Forelimb muscle (tissue), 1 donor: ENCODE data around the gene E2F8. TPM values are rescaled to one million over a fixed set of nuclear protein-coding genes. Genes with fewer than 3 reads are reported as not detected.

Experiments
- DNase-seq: peaks from one replicate; pipeline ENCODE4 v3.0.0-alpha.2; 2013; ENCODE audit warnings: low read depth
- polyA plus RNA-seq: library from polyadenylated mRNA; unstranded; fragments of 120-200 nt; gene quantifications from one replicate; pipeline ENCODE4 v1.2.1, GENCODE V29; 2013; ENCODE audit not compliant: insufficient read length

The E2F8 gene
- polyA plus RNA-seq, 1 donor: 22.4 TPM

DNA sequence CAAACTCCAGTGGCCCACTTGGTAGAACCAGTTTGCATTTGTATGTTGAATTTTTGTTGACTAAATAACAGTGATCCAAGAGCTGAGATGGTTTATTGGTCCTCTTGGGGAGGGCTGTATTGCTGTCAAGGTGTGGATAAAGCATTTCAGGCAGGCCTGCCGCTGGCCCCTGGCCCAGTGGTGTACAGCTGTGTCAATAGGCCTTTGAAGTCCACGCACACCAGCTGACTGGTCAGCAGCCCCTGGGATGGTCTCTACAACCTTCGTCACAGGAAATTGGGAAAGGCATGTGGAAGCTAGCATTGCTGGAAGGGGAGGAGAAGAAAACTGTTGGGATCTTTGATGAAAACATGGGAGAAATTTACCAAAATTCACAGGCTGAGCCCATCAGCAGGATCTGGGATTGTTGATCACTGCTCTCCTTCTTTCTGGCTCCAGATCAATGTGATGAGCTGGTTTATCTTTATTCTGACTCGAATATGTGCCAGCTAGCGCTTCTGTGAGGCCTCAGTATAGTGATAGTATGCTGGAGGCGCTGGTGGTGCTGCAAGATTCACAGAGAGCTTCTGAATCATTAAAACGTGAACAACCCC is 12.5 kb upstream of the E2F8 start:
- DNase-seq: no peak

DNA sequence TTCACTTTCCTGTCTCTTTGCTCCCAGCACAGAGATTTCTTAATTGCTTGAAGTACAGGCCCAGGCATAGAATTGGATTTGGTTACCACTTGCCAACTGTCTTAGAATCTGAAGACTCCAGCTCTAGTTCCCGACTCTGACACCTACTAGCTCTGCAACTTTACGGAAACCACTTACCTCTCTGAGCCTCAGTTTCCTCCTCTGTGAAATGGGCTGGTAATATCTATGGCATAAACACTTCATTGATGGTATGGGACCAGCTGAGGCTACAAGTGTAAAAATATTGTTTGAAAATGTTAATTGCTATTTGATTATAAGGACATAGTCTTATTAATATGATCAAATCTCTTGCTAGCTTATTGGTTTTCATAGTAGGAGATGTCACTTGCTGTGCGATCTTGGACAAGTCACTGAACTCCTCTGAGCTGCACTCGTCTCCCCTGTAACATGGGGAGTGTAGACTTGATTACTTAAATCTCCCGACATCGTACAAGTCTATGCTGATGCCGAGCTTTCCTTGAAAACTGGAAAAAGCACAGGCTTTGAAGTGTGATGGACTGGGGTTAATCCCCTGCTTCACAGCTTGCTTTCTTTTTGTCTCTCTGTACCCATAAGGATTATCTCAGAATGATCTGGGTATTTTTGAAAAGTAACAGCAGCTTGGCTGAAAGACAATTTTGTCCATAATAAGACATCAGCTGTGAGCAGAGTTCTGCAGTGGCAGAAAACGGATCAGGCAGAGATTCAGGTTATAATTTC is 11.8 kb upstream of the E2F8 start:
- DNase-seq: no peak

DNA sequence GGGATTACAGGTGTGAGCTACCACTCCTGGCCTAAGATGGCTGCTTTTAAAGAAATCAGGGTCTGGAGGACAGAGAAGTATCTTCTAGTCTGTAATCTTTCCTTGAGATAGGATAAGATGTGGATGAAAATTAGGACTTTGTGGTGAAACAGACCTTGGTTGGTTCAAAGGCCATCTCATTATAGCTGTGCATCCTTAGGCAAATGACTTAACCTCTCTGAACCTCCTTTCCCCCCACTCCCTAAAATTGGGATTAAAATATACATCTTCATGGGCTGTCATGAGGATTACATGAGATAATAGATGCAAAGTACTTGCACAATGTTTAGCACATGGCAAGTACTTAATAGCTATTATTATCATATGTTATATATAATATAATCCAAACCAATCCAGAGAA is 10.8 kb upstream of the E2F8 start:
- DNase-seq: no peak

DNA sequence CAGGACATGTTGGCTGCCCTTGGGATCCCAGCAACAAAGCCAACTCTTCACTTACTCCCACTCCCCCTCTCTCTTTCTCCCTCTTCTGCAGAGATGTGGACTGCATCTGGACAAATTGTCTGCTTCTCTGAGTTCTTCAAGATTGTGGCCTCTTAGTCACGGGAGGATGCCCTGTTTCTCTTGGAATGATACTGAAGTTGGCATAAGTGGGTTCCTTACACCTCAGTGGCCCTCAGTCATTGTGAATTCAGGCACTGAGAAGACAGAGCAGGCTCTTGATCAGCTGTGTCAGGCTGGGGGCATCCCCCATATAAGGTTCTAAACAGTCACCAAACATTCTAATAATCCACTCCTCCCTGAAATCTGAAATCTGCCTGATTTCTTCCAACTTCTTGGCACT is 6.1 kb upstream of the E2F8 start:
- DNase-seq: no peak

DNA sequence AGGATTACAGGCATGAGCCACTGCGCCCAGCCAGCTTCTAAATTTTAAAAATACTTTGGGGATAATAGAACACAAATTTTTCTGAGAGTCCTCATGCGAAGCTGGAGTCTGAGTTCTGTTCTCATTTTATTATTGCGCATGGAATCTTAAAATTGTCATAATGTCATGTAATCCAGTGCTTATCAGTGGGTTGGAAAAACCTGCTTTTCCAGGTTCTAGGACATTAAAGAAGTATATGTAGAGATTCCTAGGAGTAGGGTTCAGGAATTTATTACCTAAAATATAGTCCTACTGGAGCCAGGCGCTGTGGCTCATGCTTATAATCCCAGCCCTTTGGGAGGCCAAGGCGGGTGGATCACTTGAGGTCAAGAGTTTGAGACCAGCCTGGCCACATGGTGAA is 4.6 kb upstream of the E2F8 start:
- DNase-seq: no peak

DNA sequence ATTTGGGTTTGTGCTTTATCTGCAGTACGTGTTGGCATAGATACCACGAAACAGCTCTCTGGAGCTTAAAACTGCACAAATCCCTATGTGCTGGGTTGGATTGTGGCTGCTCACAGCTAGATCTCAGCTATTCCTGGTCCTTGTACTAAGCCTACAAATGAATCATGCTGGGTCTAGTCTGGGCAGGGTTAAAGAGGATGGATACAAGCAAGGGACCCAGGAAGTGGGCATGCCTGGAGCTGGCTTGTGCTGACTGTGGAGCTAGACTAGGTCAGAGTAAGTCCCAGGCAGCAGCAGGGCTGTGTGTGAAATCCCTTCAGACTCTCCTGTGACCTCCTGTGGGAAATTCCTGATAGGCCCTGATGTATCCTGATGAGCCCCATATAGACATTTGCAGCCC is 3.9 kb upstream of the E2F8 start:
- DNase-seq: no peak

DNA sequence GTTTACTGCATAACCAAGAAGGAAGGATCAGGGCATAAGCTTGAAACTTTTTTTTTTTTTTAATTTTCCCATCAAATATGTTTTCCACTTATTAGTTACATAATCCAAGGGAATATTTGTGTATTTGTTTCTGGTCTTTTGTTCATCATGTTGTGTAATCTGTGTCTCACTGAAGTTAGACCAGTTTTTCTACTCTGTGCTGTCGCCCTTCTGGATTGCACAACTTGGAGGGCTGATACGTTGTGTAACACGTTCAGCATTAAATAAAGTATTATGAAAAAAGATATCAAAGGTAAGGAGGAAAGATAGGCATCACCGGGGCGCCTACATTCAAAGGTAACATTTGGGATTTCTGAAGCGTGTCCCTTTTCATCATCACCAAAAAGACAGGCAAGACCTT is 3.3 kb upstream of the E2F8 start:
- DNase-seq: no peak

DNA sequence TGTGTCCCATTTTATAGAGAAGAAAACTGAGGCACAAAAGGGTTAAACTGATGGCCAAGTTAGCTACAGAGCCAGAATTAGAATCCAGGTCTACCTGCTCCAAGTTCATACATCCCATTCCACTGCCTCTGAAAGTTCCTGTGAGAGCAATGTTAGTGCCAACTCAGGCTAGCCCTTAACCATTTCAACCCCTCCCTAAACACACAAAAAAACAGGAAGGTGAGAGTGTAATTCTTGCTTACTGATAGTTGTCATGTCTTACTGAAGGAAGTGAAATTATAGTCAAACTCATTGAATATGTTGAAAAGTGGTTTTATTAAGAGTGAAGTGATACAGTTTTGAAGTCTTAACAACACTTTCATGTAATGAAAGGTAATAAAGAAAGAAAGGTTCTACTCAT is 2.9 kb upstream of the E2F8 start:
- DNase-seq: no peak

DNA sequence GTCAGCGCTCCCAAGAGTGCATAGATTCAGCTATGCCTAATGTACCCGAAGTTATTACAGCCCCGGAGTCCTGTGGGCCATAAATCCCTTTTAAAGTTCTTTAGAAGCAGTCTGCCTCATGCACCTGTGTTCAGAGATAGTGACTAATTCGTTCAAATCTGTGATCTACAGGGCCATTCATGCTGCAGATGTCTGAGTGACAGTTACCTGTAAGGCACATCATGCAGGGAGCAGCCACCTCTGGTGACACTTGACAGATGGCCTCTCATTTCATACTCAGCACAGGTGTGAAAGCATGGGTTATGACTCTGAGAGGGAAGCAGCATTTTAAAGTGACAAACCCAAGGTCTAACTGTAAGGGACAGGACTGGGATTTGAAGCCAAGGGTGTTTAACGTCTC is 2.4 kb upstream of the E2F8 start:
- no peak for DNase-seq

DNA sequence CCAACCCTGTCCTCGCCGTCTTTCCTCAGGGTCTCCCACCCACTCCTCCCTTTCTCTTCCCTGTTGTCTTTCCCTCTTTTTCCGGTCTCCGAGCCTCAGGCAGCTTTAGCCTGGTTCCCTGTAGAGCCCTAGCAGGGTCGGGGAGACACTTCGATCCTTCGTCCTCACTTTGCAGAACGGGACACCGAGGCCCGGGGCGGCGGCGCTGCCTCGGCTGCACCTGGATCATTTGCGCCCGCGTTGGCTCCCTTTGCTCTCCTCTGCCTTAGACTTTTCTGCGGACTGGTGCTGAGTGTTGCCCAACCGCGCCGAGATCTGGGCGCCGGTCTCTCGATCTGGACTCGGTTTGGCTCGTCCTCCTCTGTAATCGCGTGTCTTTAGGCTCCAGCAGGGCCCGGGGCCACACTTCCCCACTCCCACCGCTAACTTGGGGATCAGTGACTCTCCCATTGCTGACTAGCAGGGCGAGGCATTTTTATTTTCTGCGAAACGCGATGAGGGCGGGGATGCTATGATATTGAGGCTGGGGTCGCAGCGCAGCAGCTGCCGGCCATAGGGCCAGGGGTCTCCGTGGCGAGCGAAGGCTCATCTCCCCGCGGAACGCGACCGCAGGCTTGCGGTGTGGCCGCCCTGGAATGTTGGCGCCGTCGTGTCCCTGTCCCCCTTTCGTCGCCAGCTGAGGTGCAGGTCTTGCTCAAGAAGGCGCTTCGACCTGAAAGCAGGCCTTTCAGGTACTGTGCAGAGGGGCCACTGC is 1.6 kb upstream of the E2F8 start:
- no peak for DNase-seq

DNA sequence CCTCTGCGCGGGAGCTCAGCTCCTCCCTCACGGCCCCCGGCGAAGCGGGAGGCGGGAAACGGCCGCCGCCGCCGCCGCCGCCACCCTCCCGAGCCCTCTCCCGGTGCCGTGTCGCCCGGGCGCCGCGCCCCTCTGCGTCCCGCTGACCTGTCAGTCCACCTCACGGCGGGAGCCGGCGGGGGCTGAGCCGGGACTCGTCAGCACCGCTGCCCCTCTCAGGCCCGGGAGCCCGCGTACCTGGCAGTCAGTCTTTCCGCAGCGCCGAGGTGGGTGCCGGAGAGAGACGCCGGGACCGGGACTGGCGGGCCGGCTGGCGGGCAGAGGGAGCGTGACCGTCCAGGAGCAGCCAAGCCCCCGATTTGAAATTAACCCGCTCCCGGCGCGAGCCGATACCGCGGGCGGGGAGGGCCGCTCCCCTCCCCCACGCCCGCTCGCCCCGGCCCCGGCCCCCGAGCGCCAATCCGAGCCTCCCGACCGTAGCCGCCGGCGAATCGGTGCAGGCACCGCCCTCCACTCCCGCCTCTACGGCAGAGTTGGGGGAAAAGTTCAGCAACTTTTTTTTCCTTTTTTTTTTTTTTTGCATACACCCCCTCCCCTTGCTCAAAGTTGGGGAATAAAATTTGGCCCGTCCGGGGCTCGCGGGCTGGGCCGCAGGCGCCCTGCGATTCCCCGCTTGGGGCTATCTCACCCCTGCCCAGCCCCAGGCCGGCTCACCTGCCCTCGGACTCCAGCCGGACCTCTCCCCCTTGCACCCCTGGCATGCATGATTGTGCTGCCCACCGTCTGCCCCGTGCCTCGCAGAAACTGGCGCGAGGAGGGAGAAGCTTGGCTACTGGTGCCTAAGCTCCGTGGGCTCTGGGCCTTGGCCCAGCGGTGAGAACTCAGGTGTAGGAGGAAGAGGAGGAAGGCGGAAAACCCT is 774 bp upstream of the E2F8 start:
- DNase-seq: no peak

DNA sequence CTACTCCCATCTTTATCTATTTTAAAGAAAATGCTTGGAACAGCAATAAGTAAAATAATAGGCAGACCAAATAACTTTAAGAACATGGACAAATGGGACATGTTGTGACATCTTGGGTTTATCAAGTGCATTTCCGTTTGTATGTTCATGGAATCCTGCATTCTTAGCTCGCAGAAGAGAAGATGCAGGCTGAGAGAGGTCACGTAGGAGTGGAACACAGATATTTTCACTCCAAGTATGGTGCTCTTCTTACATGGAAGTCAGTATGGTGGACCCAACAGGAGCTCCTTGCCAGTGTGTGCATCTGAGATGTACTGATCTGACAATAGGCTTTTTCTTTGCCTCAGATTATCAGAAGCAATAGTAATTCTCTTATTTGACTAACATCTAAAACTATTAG is 1.7 kb downstream of the E2F8 start:
- no peak for DNase-seq

DNA sequence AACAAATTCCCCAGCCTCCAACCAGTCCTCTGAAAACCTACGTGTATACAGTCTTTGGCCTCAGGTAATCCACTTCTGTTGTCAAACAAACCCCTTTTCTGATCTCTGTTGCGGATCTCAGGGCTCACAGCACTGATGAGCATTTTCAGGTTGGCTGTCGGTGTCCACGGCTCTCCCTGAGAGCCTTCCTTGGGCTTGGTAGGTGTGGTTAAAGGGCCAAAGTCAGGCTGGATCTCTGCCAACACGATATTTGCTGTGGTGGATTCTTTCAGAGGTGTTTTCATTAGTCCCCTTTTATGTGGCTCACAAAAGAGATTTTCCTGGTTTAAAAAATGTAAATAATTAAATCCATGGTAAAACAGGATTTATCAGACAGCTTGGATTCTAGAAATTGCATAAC is 2.9 kb downstream of the E2F8 start:
- no peak for DNase-seq

DNA sequence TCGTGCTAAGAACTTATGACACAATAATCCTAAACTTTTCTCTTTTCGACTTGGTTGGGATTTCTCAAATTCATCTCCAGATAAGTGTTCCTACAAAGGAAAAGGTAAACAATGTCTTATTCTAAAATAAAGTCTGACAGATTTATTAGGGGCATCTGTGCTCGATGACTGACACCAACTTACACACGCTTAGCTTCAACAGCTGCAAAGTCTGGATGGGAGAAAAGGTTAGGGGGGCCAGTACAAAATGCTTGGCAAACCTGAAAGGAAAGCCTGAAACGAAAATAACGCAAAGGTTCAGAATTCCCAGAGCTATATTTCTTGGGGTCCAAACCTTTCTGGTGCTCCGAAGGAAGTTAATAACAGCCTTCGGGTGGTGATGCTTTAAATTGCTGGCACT is 3.4 kb downstream of the E2F8 start:
- no peak for DNase-seq

DNA sequence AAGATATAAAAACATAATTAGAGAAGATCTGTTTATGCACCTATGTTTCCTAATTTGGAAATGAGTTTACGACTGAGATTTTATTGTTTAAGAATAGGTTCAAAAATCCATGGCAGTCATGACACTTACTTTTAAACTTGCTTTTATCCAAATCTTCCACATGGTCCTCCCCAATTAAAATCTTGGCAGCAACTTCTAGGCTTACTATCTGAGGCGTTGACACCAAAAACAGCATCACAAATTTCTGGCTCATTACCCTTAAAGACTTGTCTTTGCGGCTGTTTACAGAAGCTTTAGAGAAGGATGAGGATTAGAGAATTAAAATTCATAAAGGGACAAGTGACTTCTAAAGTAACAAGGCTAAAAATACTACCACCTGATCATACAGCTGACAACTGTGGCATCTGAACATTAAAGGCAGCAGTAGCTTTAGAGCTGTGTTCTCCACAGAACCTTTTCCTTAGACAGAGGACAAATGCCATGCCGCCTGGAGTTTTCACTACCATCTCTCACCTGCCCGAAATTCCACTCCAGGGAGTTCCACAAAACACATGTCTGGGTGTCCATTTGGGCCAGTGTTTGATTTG is 6.4 kb downstream of the E2F8 start:
- DNase-seq: no peak

DNA sequence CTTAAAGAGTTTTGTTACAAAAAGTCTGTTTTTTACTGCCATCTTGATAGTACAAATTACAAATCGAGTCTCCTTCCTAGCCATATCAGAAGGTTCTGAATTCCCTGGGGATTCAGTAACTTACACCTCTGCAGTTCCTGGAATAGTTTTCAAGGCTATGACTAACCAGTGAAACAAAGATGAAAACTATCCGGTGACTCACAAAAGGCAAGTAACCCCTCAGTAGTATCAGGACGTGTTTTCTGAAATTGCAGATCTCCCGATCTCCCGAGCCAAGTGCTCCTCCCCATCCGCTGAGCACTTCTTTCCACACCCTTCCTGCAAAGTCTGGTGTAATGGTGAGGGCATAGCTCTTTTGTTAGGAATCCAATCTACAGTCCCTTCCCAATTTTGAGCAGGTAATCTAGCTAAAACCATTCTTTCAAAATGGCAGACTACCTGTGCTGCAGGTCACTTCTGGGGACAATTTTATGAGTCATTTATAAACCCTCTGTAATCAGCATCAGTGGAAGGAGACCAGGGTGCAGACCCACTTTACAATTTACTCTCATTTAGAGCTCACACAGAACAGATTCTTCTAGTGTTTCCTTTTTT is 7.7 kb downstream of the E2F8 start:
- no peak for DNase-seq

DNA sequence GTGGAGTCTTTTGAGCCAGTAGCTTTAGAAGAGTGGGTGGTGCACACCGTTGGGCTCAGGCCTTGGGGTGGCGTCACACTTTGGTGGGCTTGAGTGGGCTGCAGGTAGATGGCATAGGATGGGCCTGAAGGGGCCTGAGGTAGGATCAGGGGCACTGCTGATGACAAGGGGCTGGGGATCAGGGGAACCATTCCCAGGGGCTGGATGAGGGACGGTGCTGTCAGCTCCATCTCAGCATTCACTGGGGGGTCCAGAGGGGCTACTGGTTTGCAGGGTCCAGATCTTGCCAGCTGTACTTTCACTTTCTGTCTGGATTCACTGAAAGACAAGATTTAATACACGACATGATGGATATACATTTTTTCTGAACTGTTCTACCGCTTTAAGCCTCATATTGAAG is 11.1 kb downstream of the E2F8 start:
- DNase-seq: no peak

DNA sequence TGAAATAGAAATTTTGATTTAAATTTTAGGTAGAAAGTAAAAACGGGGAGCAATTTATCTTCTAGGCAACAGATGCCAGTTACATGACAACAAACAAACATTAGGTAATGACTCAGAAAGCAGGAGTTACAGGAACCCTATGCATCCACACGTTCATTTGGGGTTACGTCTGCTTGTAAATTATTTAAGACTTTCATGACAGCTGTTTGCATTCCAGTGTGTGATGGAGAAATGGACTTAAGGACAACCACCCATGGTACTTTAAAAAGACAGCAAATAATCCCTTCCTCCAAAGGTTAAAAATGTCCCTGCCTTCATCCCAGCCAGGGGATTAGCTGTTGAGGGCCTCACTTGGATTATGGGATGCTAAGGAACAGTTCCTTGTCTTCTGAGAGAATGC is 11.8 kb downstream of the E2F8 start:
- no peak for DNase-seq

DNA sequence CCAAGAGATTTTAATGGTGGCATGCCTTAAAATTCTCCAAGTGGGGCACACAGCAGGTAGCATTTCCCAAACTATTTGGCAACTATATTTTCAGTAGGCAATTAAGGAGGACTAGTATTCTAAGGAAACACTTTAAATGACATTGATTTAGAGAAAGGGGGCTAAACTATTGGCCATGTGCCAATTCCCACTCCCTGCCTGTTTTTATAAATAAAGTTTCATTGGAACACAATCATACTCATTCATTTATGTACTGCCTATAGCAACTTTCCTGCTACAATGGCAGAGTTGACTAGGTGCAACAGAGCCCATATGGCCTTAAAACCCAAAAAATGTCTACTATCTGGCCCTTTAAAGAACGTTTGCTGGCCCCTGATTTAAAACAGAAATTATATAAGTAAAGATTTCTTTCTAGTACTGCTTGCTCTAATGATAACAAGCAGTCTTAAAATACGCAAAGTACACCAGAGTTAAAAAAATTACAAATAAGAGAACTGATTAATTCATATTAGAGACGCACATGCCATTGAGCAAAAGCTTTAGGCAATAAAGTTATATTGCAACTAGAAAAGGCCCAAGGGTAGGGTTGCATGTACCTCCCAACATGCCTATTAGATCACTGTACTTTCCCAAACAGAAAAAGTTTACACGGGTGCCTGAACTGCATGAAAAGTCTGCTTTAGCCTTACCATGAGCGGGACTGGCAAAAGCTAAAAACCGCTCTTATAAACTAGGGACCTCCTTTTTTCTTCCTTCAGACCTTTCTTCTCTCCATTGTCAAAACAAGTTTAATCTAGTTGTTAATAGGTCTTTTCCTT is 14.2 kb downstream of the E2F8 start:
- DNase-seq: no peak

DNA sequence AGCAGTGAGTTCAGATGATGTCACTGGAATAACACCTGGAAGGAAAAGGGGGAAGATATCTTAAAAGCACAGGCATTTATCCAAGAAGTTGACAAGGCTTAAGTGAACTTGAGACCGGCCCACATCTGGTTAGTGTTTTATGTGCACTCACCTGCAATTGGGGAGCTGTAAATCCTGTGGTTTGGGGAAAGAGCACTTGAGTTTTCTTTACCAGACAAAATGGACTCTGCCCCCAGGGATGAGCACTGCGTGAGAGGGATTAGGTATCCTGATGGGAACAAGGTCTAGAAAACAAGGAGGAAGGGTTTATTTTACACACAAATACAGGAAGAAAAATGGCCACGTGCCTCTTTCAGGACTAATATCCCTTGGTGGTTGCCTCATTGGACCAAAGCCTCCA is 15.2 kb downstream of the E2F8 start:
- no peak for DNase-seq
